Kidney (tissue), 14 donors: ENCODE data around the gene FGGY. TPM values are rescaled to one million over a fixed set of nuclear protein-coding genes. Genes with fewer than 3 reads are reported as not detected.
"Not testable (repeated sequence)": the region's sequence is repeated elsewhere in the genome, so short reads cannot be mapped to it uniquely, and the experiment has no call there.

Experiments
- DNase-seq, 5 donors: peaks; one replicate each; pipeline ENCODE4 v3.0.0-alpha.2; 2013 to 2020
- FAIRE-seq: peaks from 2 replicates; lab custom pipeline; 2012; peaks lifted over from hg19 to GRCh38; lab: Jason Lieb, UNC
- H3K27ac ChIP-seq, 2 donors: one replicate each; pipeline ENCODE4 v1.7.0; 2013; ENCODE audit warnings: low read depth in 2 of 2, low read length in 2 of 2, inconsistent platforms in 1 of 2
- H3K27me3 ChIP-seq: one replicate; pipeline ENCODE4 v1.7.1; 2013; ENCODE audit warnings: low read length, inconsistent platforms; ENCODE audit not compliant: control insufficient read depth, insufficient read depth
- H3K36me3 ChIP-seq, 3 donors: one replicate each; pipeline versions ENCODE4 v1.7.0 to v1.7.1; 2013; ENCODE audit warnings: low read length in 3 of 3, control low read depth in 1 of 3, inconsistent platforms in 1 of 3; ENCODE audit not compliant: insufficient read depth in 3 of 3, control insufficient read depth in 2 of 3
- H3K4me1 ChIP-seq, 3 donors: one replicate each; pipeline versions ENCODE4 v1.7.0 to v1.7.1; 2013; ENCODE audit warnings: low read length in 3 of 3, inconsistent platforms in 1 of 3, low read depth in 1 of 3; ENCODE audit not compliant: control insufficient read depth in 2 of 3, insufficient read depth in 2 of 3
- H3K4me3 ChIP-seq, 3 donors: one replicate each; pipeline versions ENCODE4 v1.7.0 to v1.8.1; 2013; ENCODE audit warnings: low read length in 3 of 3, control low read depth in 1 of 3, inconsistent platforms in 1 of 3
- H3K9ac ChIP-seq, 3 donors: one replicate each; pipeline versions ENCODE4 v1.7.0 to v1.7.1; 2013; ENCODE audit warnings: low read length in 3 of 3, control low read depth in 1 of 3, inconsistent platforms in 1 of 3
- H3K9me3 ChIP-seq, 3 donors: one replicate each; pipeline versions ENCODE4 v1.7.0 to v1.7.1; 2013; ENCODE audit warnings: low read length in 3 of 3, control low read depth in 1 of 3, inconsistent platforms in 1 of 3; ENCODE audit not compliant: control insufficient read depth in 2 of 3, insufficient read depth in 1 of 3
- intact Hi-C: fragments of 100-400 bp; cut with DNase I; formaldehyde crosslinking; loops from one replicate; pipeline ENCODE4 v1.11.1; 2022
- polyA plus RNA-seq: library from polyadenylated mRNA; stranded (reverse); fragments of 350-450 nt; fragmentation: Illumina TruSeq; extraction: RNeasy Lipid Tissue Mini Kit (QIAGEN cat#74804); gene quantifications from one replicate; pipeline ENCODE4 v1.2.3, GENCODE V29; 2014; ENCODE audit warnings: low read depth, low replicate concordance; ENCODE audit not compliant: insufficient read depth
- total RNA-seq: library from RNA; stranded (reverse); fragmentation: NEBNext Ultra II Directional; extraction: Animal tissue kit (Norgen Biotek cat#: 25700); gene quantifications from one replicate; pipeline ENCODE4 v1.2.1, GENCODE V29; 2021
- TF ChIP-seq, protein P1 (sequence below): IDR thresholded peaks from 3 replicates; pipeline ENCODE4 v1.5.1; 2012; ENCODE audit warnings: mild to moderate bottlenecking, moderate library complexity, borderline replicate concordance; ENCODE audit not compliant: insufficient read depth; ENCODE audit errors: extremely low read depth
- donor health status: control.
- donor health status: control.
- donor health status: control.
- donor health status: control.
- donor health status: control.
- donor health status: DM: yes; HTN: yes; CAD: no.
- donor health status: Normal renal cell carcinoma (clear cell type).

The FGGY gene
- total and polyA plus RNA-seq, 2 donors from 2014 or later: 11.2 to 31.0 TPM

DNA sequence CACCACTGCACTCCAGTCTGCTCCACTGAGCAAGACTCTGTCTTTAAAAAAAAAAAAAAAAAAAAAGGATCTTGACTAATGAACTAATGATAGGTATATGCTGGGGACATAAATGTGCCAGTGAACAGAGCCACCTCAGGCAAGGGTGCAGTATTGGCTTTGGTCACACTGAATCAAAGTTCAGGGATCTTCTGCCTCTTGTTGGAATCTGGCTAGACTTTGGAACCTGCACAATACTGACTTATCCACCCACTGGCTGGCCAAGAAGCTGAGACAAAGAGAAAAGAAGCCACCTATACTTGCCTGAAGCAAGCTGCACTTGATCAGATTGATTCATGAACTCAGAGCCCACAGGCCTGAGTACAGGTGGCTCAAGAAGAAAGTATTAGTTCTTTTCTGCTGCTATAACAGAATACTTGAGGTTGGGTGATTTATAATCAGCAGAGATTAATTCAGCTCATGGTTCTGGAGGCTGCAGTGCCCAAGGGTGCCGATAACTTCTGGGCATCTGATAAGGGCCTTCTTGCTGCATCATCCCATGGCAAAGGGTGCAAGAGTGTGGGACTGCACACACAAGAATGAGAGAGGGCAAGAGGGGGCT is 172.0 kb downstream of the FGGY start:
- Histone ChIP-seq H3K36me3 (no peaks in the 10 kb centered on the region), H3K4me3 (no peak overlapping the region), H3K9ac (no peak overlapping the region), H3K9me3 (no peaks in the 10 kb centered on the region), H3K4me1 (no peaks in the 10 kb centered on the region), H3K27ac (no peak overlapping the region), H3K27me3 (no peaks in the 10 kb centered on the region)
- FAIRE-seq: no peak
- no peak for DNase-seq
- TF ChIP-seq, protein P1, sequence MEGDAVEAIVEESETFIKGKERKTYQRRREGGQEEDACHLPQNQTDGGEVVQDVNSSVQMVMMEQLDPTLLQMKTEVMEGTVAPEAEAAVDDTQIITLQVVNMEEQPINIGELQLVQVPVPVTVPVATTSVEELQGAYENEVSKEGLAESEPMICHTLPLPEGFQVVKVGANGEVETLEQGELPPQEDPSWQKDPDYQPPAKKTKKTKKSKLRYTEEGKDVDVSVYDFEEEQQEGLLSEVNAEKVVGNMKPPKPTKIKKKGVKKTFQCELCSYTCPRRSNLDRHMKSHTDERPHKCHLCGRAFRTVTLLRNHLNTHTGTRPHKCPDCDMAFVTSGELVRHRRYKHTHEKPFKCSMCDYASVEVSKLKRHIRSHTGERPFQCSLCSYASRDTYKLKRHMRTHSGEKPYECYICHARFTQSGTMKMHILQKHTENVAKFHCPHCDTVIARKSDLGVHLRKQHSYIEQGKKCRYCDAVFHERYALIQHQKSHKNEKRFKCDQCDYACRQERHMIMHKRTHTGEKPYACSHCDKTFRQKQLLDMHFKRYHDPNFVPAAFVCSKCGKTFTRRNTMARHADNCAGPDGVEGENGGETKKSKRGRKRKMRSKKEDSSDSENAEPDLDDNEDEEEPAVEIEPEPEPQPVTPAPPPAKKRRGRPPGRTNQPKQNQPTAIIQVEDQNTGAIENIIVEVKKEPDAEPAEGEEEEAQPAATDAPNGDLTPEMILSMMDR: no peak
- intact Hi-C loops: no loop called here

DNA sequence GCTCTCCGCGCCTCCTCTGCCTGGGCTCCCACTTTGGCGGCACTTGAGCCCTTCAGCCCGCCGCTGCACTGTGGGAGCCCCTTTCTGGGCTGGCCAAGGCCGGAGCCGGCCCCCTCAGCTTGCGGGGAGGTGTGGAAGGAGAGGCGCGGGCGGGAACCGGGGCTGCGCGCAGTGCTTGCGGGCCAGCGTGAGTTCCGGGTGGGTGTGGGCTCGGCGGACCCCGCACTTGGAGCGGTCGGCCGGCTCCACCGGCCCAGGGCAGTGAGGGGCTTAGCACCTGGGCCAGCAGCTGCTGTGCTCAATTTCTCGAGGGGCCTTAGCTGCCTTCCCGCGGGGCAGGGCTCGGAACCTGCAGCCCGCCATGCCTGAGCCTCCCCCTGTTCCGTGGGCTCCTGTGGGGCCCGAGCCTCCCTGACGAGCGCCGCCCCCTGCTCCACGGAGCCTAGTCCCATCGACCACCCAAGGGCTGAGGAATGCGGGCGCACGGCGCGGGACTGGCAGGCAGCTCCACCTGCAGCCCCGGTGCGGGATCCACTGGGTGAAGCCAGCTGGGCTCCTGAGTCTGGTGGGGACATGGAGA is 175.2 kb downstream of the FGGY start:
- H3K36me3 ChIP-seq, H3K27me3 ChIP-seq, H3K4me1 ChIP-seq, H3K9ac ChIP-seq, H3K27ac ChIP-seq, H3K4me3 ChIP-seq, DNase-seq, intact Hi-C loops, H3K9me3 ChIP-seq, FAIRE-seq: not testable (repeated sequence)

DNA sequence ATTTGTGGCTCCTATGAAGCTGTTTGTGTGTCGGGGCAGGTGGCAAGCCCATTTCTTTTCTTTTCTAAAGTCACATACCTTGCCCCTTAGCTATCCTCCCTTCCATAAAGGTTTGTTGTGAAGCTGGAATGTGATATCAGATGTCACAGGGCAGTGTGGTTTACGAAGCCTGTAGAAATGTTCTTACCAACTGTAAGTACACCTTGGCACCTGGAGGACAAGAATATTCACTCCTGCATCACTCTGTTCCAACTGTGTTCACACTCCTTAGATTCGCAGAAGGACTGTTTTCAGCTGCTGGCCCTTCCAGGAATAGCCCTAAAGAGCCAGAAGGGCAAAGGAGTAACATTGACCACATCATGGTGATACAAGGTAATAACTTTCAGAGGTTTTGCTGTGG is 176.9 kb downstream of the FGGY start:
- Histone ChIP-seq H3K27me3 (no peaks in the 10 kb centered on the region), H3K27ac (no peak overlapping the region), H3K36me3 (no peaks in the 10 kb centered on the region), H3K9ac (no peak overlapping the region), H3K4me1 (peaks cover 2 to 5% (median 5%) of the 10 kb centered on the region in 3 donors), H3K4me3 (no peak overlapping the region), H3K9me3 (no peaks in the 10 kb centered on the region)
- DNase-seq: peak in 2 of 5 donors; percentile 23 to 34
- no peak for FAIRE-seq
- TF ChIP-seq, protein P1: no peak
- intact Hi-C loops: no loop called here

DNA sequence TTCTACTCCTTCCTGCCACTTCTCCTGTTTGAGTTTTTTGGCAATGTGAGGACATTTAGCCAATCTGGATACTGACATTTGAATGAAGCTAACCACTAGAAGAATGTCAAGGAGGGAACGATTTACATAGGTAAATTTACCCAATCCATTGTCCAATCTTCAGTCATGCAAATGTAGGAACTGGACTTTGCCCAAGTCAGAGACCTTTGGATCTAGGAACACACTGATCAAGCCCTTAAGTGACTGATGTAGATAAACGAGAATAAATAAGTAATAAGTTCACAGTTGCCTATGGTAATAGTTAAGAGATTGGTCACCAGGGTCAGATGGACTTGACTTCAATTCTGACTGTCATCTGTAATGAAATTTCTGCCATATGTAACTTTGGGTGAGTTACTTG is 177.6 kb downstream of the FGGY start:
- DNase-seq (no peak), FAIRE-seq (no peak)
- Histone ChIP-seq H3K27ac (no peak overlapping the region), H3K4me3 (no peak overlapping the region), H3K27me3 (no peaks in the 10 kb centered on the region), H3K9ac (no peak overlapping the region), H3K4me1 (peaks cover 2 to 5% (median 5%) of the 10 kb centered on the region in 3 donors), H3K36me3 (no peaks in the 10 kb centered on the region), H3K9me3 (no peaks in the 10 kb centered on the region)
- TF ChIP-seq, protein P1: no peak
- intact Hi-C loops: no loop called here
